ENCODE data around the gene SLC39A11.

Gene SLC39A11

GRCh38 chr17:72615627-72615991 lies 476.9 kb downstream of the SLC39A11 start:
- ATAC-seq: no peak
- no peak for DNase-seq

GRCh38 chr17:72614871-72615626 lies 477.4 kb downstream of the SLC39A11 start:
- DNase-seq (no peak), ATAC-seq (no peak)

- ATAC-seq: no peak
- no peak for DNase-seq
These were observed 478.0 kb downstream of the SLC39A11 start for GRCh38 chr17:72614476-72614870.

- ATAC-seq (no peak), DNase-seq (no peak)
These were observed 478.6 kb downstream of the SLC39A11 start for GRCh38 chr17:72613806-72614292.

GRCh38 chr17:72613396-72613795 lies 479.1 kb downstream of the SLC39A11 start:
- DNase-seq: no peak
- ATAC-seq: no peak

- no peak for DNase-seq
- no peak for ATAC-seq
These were observed 481.3 kb downstream of the SLC39A11 start for GRCh38 chr17:72611172-72611571.

GRCh38 chr17:72609501-72609900 lies 483.0 kb downstream of the SLC39A11 start:
- ATAC-seq: no peak
- DNase-seq: no peak

GRCh38 chr17:72608436-72608835 lies 484.1 kb downstream of the SLC39A11 start:
- ATAC-seq: no peak
- no peak for DNase-seq

- DNase-seq (no peak), ATAC-seq (no peak)
These were observed 485.8 kb downstream of the SLC39A11 start for GRCh38 chr17:72606656-72607055.

- DNase-seq (no peak), ATAC-seq (no peak)
These were observed 486.9 kb downstream of the SLC39A11 start for GRCh38 chr17:72605543-72605942.

GRCh38 chr17:72604518-72604917 lies 488.0 kb downstream of the SLC39A11 start:
- DNase-seq: no peak
- no peak for ATAC-seq

GRCh38 chr17:72603420-72604242 lies 488.9 kb downstream of the SLC39A11 start:
- no peak for ATAC-seq
- no peak for DNase-seq

GRCh38 chr17:72602517-72603419 lies 489.7 kb downstream of the SLC39A11 start:
- no peak for ATAC-seq
- DNase-seq: no peak

GRCh38 chr17:72600934-72601333 lies 491.6 kb downstream of the SLC39A11 start:
- ATAC-seq (no peak), DNase-seq (no peak)

GRCh38 chr17:72599891-72600290 lies 492.6 kb downstream of the SLC39A11 start:
- DNase-seq (no peak), ATAC-seq (no peak)

GRCh38 chr17:72598695-72599094 lies 493.8 kb downstream of the SLC39A11 start:
- DNase-seq (no peak), ATAC-seq (no peak)

GRCh38 chr17:72597354-72598087 lies 495.0 kb downstream of the SLC39A11 start:
- DNase-seq: no peak
- ATAC-seq: no peak
